ENCODE data around the gene SPATA17.
"Not testable (repeated sequence)": the region's sequence is repeated elsewhere in the genome, so short reads cannot be mapped to it uniquely, and the experiment has no call there.

The SPATA17 gene

DNA sequence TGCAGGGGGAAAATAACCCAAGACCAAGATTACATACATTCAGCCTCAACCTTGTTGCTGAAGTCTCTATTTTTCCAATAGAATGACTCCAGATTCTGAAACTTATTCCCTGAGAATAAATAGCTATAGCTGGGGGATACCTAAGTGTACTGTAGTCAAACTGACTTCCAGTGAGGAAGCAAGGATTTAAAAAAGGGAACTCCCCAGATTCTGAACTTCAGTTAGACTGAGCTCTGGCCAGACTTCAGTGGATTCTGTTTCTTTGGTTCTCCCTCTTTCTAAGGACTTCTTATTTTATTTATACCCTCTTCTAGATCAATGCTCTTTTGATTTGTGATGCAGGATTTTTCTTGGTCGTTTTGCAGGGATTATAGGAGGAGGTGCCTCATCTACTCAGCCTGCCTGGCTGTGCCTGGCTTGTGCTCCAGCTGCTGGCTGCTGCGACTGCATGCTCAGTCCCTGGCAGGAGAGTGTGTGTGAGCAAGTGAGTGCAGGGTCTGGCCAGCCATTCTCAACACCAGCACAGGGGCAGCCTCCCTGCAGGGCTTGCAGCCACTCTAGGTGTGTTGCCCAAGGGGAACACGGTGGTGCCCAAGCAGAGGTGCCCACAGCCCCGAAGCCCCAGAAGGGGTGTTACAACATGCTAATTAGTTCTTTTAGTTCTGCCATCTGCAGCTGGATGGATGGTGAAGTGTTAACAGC is 43.0 kb downstream of the SPATA17 start:
- DNase-seq (ENCODE audit: low read depth in 2 of 3, low spot score in 2 of 3): no peak

DNA sequence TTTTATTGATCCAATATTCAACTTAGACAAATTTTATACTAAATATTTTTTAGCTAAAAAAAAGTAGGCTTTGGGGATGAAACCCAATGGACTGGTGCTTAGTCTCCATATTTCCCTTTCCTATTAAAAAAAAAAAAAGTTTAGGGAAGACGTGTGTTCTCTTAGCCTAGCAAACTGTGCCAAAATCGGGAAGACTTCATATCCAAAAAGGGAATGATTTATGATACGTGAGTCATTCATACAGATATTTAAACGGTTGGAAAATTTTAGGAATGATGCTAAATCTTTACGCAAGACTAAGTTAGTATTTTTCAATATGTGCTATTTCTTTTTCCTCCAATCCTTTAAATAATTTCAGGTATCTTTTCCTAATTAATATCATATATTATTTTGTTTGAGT is 50.7 kb downstream of the SPATA17 start:
- DNase-seq (ENCODE audit: low read depth in 2 of 3, low spot score in 2 of 3): no peak

DNA sequence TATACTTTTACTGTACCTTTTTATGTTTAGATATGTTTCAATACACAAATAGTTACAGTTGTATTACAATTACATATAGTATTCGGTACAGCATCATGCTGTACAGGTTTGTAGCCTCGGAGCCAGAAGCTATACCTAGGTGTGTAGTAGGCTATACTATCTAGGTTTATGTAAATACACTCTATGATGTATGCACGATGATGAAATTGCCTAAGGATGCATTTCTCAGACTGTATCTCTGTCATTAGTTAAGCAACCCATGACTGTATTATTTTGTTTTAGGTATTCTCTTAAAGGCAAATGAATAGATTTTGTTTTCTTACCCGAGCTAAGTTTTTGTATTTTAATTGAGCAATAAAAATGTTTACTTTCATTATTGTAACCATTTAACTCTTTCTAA is 56.4 kb downstream of the SPATA17 start:
- DNase-seq (ENCODE audit: low read depth in 2 of 3, low spot score in 2 of 3): no peak

- DNase-seq (ENCODE audit: low read depth in 2 of 3, low spot score in 2 of 3): not testable (repeated sequence)
These were observed 65.0 kb downstream of the SPATA17 start for GRCh38 chr1:217696140-217696539.

GRCh38 chr1:217703326-217703725 is 72.2 kb downstream of the SPATA17 start:
- DNase-seq (ENCODE audit: low read depth in 2 of 3, low spot score in 2 of 3): no peak

GRCh38 chr1:217712925-217713597 is 81.9 kb downstream of the SPATA17 start:
- no peak for DNase-seq (ENCODE audit: low read depth in 2 of 3, low spot score in 2 of 3)

GRCh38 chr1:217715681-217716080 is 84.5 kb downstream of the SPATA17 start:
- no peak for DNase-seq (ENCODE audit: low read depth in 2 of 3, low spot score in 2 of 3)

- no peak for DNase-seq (ENCODE audit: low read depth in 2 of 3, low spot score in 2 of 3)
These were observed 86.8 kb downstream of the SPATA17 start for GRCh38 chr1:217717959-217718358.

DNA sequence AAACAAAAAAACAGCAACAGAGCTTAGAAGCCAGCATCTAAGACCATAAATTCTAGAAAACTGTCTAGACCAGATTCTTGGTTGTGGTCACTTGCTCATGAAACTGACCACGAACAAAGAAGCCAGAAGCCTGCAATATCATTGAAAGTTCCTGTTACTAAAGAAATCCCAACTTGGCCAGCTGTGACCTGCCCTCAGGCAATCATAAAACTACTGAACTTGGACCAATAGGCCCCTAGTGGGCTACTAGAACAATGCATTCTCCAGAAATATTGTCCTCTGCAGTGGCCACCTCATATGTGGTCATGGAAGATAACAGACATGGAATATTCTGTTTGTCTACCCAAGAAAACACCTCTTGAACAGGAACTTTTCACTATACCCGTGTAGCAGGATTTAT is 87.7 kb downstream of the SPATA17 start:
- no peak for DNase-seq (ENCODE audit: low read depth in 2 of 3, low spot score in 2 of 3)

- DNase-seq (ENCODE audit: low read depth in 2 of 3, low spot score in 2 of 3): no peak
These were observed 90.5 kb downstream of the SPATA17 start for GRCh38 chr1:217721692-217722091.

DNA sequence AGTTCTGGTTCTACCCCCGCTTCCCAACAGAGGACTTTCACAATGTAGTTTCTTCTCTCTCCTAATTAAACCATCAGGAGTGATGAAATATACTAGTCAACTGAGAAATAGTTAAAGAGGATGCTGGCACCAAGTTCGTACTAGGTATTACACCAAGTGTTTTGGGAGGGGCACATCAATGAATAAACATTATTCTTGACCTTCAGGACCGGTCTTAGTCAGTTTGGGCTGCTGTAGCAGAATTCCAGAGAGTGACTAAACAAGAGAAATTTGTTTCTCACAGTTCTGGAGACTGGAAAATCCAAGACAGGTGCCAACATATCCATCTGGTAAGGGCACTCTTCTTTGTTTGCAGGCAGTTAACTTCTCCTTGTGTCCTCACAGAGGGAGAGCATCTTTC is 103.8 kb downstream of the SPATA17 start:
- DNase-seq (ENCODE audit: low read depth in 2 of 3, low spot score in 2 of 3): no peak

DNA sequence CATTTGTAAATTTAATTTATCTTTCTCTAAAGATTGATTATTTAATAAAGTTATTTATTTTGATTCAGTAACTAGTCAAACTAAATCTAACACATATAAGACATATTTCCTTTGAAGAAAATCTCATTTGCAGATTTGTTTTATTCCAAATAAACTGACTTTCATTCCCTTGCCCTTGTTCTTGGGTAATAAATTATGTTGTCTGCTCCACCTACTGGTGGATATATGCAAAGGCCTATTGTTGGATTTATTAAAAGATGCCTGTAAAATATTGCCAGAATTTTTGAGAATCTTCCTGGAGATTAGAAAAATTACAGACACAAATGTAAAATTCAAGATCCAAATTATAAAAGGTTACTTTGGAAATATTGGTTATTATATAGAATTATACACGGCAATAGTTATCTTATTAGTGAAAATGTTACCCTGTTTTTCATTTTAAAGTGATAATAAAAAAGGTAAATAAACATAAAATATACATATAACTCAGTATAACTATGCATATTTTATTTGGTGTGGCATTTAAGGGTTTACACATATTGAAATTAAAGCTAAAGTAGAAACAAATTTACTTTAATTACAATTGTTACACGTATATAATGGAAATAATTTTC is 116.1 kb downstream of the SPATA17 start:
- no peak for DNase-seq (ENCODE audit: low read depth in 2 of 3, low spot score in 2 of 3)

- no peak for DNase-seq (ENCODE audit: low read depth in 2 of 3, low spot score in 2 of 3)
These were observed 138.6 kb downstream of the SPATA17 start for GRCh38 chr1:217769768-217770167.

DNA sequence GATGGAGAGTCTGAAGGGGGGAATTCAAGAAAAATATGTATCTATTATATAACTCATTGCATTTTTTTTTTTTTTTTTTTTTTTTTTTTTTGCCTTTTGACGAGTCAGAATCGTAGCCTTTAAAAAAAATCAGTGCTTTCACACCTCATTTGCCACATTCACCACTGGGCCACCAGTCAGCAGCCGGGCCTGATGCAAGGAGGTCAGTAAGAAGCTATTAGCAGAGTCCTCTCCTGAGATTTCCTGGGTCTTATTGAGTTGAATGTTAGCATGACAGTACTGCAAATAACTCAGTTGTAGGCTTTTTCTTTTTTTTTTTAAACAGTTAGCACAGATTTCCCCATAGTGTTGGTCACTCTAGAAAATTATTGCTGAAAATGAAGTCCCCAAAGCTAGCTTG is 139.8 kb downstream of the SPATA17 start:
- DNase-seq (ENCODE audit: low read depth in 2 of 3, low spot score in 2 of 3): no peak

GRCh38 chr1:217776693-217777092 is 145.5 kb downstream of the SPATA17 start:
- no peak for DNase-seq (ENCODE audit: low read depth in 2 of 3, low spot score in 2 of 3)

- no peak for DNase-seq (ENCODE audit: low read depth in 2 of 3, low spot score in 2 of 3)
These were observed 149.9 kb downstream of the SPATA17 start for GRCh38 chr1:217781056-217781455.

DNA sequence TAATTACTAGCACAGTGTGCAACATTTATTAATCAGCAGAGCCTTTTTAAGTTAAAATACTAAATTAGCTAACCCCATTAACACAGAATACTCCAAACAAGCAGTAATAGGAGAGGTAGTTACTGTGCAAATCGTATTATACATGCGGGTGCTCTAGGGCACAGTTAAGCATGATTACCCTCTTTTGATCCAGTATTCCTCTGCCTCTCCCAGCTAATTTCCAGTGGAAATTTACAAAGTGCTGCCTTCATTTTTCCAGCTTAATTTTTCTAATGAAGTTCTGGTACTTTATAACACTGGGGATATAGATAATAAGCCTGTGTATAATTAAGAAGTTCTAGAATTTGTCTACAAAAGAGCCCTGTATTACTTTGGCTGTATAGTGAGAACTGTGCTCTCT is 159.9 kb downstream of the SPATA17 start:
- DNase-seq (ENCODE audit: low read depth in 2 of 3, low spot score in 2 of 3): no peak

DNA sequence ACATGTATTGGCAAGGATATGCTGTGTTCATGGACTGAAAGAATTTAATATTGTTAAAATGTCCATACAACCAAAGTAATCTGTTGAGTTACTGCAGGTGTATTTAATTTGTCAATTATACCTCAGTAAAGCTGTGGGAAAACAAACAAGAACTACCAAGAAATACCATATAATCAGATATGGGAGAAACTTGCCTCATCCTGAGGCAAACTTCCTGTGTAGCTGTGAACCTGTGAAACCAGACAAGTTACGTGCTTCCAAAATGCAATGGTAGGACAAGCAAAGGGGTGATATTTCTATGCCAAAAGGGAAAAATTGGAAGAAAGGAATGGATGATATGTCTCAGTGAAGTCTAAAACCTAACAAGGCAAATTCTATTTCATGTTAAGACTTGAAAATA is 174.6 kb downstream of the SPATA17 start:
- DNase-seq (ENCODE audit: low read depth in 2 of 3, low spot score in 2 of 3): no peak

DNA sequence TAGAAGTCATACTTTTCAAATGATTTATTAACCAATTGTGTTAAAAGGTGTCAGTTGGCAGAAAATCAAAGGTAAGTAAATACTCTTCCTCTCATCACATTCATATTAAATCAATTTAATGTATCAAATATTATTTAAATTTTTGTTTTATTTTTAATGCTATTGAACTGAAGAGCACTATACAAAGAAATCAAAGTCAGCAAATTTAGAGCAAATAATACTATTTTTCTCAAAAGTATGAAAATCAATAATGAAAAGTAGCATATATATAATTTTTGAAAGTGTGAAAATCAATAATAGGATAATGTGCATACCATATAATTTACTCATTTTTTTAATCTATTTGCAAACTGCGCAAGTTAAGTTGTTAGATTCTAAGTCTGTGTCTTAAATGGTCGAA is 181.0 kb downstream of the SPATA17 start:
- no peak for DNase-seq (ENCODE audit: low read depth in 2 of 3, low spot score in 2 of 3)

GRCh38 chr1:217813031-217813430 is 181.9 kb downstream of the SPATA17 start:
- no peak for DNase-seq (ENCODE audit: low read depth in 2 of 3, low spot score in 2 of 3)

- no peak for DNase-seq (ENCODE audit: low read depth in 2 of 3, low spot score in 2 of 3)
These were observed 206.5 kb downstream of the SPATA17 start for GRCh38 chr1:217837691-217838090.

- no peak for DNase-seq (ENCODE audit: low read depth in 2 of 3, low spot score in 2 of 3)
These were observed 208.0 kb downstream of the SPATA17 start for GRCh38 chr1:217839161-217839560.

DNA sequence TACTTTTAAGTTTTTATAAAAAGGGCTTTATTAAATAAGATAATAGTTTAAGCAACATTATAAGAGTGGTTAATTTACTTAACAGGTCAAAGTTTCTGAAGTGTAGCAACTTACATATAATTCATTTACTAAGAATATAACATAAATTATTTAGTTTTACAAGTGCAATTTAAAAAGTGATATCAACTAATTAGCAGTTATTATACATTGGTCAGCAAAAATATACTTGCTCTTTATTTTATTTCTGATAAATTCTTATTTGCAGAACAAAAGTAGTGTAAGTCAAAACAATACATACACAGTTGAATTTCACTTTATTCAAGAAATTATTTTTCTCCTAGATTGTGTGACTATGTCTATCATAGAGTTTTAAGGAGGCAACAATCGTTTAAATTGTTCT is 215.6 kb downstream of the SPATA17 start:
- no peak for DNase-seq (ENCODE audit: low read depth in 2 of 3, low spot score in 2 of 3)
